NCI-H510A (cell line): ENCODE data around the gene SLC39A11.

Experiments used
- DNase-seq: peaks from one replicate; lab custom pipeline; 2025; lab: John Stamatoyannopoulos, UW

SLC39A11 gene

DNA sequence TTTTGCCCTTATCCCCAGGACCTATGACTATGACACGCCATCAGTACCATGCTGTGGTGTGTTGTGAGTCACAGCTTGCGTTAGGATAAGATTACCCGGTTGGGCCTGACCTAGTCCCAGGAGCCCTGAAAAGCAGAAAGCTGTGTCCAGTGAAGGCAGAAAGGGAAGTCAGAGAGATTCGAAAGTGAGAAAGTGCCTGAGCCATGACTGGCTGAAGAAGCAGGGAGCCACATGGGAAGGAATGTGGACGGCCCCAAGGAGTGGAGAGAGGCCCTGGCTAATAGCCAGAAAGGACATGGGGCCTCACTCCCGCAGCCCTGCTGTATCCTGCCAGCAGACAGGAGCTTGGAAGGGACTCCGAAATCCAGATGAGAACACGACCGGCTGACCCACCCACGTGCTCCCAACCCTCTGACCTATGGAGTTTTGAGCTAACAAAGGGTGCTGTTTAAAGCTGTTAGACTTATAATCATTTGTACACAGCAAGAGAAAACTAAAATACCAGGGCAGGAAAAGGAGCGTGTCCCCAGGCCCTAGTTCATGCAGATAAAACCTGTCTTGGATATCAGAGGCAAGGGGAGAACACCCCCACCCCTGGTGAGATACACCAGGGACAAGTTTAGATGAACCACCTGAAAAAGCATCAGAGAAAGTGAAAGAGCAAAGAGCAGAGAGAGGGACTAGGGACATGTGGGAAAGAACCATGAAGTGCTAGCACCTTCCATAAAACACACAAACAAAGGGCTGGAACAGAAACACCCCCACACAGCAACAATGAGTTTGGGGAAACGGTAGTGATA, 115.3 kb downstream of the SLC39A11 start:
- DNase-seq: no peak

DNA sequence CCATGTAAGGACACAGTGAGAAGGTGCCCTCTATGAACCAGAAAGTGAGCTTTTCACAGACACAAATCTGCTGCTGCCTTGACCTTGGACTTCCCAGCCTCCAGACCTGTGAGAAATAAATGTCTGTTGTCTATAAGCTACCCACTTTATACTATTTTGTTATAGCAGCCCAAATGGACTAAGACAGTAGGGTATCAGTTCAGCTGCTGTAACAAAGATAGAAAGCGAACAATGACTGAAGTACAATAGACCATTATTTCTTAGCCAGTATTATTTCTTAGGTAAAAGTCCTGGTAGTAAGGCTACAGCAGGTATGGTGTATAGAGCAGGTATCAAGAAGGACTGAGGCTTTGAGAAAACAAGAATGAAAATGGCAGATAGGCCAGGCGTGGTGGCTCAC, 117.0 kb downstream of the SLC39A11 start:
- no peak for DNase-seq

DNA sequence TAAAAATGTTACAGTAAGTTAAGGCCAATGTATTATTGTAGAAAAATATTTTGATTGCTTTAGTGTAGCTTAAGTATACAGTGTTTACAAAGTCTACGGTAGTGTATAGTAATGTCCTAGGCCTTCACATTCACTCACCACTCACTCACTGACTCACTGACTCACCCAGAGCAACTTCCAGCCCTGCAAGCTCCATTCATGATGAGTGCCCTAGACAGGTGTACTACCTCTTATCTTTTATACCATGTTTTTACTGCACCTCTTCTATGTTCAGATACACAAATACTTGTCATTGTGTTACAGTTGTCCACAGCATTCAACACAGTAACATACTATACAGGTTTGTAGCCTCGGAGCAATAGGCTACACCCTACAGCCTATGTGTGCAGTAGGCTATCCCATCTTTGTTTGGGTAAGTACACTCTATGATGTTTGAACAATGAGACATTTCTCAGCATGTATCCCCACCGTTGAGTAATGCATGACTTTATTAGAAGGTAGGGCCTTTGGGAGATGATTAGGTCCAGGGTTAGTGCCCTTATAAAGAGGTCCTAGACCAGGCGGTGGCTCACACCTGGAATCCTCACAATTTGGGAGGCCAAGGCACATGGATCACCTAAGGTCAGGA, 117.8 kb downstream of the SLC39A11 start:
- no peak for DNase-seq

DNA sequence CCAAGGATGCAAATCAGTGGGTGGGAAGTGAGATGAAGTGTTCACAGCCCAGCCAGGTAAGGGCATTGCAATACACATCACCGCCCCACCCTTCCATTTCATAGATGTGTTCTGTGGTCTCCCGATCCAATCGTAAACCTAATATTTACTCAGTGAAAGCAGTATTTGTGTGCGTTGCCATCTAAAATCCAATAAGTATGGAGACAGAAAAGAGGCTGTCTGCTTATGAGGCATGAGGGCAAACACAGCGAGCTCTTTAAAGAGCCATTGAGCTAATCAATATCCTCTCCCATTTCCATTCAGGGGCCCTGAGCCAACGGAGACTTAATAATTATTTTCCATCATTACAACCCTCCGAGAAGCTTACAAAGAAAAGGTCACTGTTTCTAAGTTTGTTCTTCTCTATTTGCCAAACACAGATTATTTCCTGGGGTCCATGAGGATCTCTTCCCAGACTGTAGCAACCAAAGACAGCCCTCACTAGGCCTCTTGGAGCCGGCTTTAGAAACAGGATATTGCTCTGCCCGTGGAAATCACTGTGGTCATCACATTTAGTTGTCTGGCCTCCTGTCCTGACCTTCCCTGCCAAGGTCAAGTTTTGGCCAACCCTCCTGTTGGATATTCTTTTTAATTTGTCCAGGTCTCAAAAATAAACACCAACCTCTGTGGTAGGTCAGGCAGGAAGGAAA, 120.1 kb downstream of the SLC39A11 start:
- no peak for DNase-seq

DNA sequence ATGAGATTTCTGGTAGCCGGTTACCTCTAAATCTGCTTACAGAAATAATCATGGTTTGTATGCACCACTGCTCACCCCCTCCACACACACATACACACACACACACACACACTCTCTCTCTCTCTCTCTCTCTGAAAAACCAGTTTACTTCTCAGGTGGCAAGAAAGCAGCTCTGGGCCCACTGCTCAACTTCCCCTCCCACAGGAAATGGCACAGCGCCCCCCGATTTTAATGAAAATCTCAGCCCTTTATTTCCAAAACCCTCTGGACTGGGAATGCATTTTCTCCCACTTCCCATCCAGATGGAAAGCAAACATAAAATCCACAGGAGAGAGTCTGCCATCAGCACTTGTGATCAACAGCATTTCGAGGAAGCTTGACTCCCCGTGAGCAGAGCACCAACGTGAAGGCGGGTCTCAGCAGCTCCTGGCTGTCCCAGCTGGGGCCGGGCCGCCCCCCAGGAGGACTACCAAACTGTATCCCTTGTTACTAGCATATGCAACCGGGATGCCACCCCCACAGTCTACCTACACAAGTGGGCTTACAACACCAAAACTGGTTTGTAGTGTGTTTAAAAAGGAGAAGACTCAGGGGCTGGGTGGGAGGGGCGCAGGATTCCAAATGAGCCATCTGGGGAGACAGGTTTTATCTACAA, 121.1 kb downstream of the SLC39A11 start:
- DNase-seq: no peak

DNA sequence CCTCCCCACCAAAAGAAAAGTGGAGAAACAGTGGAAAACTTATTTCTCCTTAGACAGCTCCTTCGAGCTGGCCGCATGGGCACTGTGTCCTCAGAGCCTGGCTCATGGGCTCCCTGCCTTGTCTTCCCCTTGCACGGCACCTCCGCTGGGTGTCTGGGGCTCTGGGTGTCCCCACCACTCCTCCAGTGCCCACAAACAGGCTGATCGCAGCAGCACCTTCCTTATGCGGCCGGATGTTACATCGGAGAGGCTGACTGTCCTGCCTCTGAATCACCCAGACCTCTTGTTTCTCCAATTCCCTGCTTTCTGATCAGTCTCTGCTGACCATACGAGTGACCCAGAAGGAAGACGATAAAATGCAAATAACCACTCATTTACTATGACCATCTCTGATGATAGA, 121.7 kb downstream of the SLC39A11 start:
- DNase-seq: no peak

DNA sequence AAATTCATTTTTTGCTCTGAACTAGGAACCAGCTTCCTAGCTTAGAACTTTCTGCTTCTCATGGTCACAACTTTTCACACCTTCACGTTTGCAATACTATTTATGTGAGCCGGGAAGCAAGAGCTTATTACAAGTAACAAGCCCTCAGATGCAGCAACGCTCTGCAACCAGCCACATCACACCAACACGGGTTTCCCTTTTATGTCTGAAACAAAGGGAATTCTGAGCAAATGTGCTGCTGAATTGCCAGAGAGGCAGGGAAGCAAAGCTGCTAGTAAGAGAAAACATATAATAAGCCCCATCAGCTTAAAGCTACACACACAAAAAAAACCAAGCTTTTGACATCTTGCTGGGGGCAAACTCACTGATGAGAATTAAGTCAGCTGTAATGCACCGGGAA, 122.2 kb downstream of the SLC39A11 start:
- DNase-seq: no peak

DNA sequence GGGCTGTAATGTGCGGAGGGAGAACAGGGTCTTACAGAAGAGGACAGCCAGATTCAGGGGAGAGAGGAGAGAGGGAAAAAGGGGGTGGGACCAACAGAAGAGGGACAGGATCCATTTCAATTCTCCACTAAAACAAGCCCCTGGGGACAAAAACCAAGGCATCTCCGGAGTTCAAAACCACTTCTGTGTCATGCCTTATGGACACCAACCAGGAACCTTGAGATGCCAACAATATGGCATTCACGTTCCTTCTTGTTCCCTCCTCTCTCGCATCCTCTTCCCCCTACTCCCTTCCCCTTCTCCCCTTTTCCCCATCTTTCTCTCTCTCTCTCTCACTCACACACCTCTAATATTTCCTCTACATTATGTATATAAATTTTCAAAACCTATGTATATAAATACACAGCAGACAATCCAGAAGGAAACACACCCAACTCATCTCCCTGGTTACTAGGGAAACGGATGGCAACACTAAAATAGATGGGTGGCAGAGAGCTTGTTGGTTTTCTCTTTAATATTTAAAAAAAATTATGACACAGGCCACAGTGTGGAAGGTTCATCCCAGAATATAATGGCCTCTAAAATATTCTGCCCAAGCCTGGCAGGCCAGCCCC, 123.1 kb downstream of the SLC39A11 start:
- DNase-seq: no peak

DNA sequence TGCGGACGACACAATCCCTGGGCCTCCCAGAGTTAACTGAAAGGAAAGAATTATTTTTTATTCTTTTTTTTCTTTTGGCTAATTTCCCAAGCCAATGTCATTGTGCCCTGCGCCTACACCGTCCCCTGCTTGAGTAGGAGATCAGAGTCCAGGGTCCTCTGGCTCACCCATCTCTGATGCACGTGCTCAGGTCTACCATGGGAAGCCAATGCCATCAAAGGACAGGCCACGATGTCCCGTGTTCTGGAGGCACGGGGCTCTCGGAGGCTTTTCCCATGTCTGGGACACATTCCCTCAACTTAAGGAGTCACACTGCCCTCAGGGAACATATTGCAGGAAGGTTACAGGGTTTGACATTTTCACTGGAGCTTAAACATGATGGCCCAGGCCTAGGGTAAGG, 123.7 kb downstream of the SLC39A11 start:
- no peak for DNase-seq

DNA sequence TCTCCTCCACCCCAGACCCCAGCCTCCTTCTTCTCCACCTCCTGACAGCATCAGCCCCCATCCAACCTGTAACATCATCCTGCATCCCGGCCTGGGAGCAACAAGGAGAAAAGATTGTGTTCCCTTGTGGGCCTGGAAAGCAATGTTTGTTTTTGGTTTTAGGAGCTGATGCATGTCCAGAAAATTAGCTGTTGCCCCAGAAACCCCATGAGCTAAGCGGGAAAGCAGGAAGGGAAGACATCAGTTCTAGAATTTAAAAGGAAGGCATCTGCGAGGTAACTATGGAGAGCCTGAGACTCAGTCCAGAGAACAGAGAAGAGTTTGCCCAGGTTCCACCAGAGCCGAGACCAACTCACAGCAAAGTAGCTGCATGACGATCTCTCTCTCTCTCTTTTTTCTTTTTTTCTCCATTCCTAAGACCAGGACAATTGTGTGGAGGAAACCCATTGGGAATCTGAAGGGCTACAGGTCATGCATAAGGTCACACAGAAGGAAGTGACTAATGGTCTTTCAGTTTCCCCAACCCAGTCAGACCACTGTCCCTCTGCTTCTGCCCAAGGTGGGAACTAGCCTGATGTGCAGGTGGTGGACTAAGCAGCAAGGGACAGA, 124.4 kb downstream of the SLC39A11 start:
- no peak for DNase-seq

DNA sequence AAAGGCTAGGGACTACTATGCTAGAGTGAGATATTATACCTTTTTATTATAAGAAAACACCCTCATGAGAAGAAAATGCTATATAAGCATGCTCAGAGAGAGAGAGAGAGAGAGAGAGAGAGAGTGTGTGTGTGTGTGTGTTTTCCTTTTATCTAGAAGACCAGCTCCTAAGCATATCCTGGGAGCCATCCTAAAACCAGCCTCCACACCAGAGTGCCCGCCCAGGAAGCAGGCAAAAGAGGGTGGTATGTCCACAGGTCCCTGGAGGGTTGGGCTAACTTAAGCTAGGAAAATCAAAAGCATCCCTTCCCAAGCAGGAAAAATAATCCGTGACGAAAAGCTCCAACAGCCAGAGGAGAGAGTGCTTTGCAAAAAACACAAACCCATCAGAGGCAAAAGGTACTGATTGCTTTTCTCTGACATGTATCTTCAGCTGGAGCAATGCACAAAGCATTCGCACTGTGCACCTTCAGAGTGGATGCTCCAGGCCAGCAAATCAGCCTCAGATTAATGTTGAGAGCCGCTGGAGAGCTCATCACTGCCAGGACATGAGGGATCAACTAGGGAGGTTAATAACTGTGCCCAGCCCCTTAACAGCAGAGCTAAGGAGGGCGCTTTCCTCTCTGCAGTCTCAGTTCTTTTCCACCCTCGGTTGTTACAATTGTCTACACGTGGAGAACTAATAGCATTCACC, 125.1 kb downstream of the SLC39A11 start:
- no peak for DNase-seq

DNA sequence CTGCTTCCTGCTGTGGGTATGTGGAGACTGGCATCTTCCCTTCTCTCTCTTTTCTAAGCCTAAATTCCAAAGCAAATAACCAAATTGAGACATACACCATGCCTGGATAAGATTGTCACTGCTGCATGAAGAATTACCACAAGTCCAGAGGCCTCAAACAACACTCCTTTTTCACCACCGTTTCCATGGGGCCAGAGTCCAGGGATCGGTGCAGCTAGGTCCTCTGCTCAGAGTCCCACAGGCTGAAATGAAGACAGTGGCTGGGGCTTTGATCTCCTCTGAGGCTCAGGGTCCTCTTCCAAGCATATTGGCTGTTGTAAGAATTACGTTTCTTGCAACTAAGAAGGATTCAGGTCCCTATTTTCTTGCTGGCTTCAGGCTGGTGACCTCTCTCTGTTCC, 130.4 kb downstream of the SLC39A11 start:
- DNase-seq: no peak

DNA sequence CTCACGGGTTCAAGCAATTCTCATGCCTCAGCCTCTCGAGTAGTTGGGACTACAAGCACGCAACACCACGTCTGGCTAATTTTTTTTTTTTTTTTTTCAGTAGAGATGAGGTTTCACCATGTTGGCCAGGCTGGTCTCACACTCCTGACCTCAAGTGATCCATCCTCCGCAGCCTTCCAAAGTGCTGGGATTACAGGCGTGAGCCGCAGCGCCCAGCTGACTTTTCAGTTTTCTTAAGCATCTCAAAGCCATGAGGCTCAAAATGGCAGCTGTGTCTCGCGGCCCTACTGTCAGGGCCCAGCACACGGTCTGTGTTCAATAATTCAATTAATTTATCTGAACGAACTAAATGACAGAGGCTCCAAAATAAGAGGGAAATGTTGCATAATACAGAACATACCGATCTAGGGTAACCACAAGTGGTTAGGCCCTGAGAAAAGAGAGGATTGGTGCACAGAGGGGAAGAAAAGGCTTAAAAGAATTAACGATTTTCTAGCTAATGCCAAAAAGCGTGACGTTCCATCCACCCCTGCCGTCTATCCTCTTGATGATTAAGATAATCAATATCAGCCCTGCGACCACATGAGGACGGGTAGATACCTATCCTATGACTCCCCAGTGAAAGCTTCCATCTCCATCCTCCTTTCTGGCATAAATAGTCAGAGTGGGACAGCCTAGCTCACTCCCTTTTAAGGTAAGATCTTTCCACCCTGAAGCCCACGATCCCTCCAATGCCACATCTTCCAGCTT, 136.9 kb downstream of the SLC39A11 start:
- DNase-seq: no peak

DNA sequence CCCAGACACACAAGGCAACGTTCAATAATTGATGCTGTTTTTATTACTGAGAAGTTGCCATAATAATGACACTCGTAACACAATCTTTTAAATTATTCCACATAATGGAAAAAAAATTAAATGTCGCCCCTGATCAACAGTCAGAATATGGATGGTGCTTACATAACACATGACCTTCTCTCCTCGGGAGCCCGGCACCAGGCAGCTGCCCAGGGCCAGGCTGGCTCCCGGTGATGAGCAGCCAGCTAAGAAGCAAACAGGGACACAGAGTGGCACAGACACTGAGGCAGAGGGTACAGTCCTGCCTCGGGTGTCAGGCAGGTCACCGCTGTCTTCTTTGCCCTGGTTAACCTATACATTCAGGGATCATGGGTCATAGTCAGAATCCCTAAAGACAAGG, 137.9 kb downstream of the SLC39A11 start:
- no peak for DNase-seq

DNA sequence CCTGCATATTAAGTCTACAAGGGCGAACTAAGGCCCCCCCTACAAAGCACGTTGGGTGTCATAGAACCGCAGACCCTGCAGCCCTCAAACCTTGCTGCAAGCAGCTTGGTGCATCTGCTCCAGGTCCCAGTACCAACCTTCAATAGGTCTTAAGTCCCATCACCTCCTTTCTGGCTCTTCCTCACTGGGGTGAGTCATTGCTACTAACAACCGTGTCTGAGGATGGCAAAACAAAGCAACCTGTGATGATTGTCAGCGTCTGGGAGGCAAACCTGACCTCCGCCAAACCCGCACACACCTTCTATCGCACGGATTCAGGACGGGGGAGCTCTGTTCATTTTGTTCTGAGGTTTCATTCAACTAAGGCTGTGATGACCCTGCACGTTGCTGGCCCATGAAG, 138.9 kb downstream of the SLC39A11 start:
- DNase-seq: no peak

DNA sequence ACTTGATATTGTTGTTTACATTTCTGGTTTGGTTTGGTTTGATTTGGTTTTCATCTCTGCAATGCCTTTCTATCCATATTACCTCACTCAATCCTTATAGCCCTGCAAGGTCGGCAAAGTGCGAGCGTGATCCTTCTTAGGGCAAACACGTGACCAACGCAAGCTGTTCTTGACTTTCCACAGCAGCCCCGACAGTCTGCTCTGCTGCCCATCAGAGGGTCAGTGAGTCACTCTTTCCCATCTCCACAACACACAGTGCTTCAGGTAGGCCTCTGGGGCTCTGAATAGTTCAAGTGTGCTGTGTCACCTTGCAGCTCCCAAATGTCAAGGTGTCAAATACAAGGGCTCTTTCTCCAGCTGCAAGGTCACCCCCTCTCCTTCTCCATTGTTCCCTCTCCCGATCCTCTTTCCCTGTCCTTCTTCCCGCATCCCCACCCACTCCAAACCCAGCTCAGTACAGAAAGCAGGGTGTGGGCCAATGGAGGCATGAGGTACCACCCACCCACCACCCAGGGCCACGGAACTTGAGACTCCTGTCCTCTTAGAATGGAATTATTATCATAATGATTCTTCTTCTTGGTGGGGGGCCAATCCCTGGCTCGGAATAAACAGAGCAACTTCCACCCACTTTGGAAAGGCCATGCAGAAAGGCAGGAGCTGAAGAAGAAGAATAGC, 139.7 kb downstream of the SLC39A11 start:
- no peak for DNase-seq

DNA sequence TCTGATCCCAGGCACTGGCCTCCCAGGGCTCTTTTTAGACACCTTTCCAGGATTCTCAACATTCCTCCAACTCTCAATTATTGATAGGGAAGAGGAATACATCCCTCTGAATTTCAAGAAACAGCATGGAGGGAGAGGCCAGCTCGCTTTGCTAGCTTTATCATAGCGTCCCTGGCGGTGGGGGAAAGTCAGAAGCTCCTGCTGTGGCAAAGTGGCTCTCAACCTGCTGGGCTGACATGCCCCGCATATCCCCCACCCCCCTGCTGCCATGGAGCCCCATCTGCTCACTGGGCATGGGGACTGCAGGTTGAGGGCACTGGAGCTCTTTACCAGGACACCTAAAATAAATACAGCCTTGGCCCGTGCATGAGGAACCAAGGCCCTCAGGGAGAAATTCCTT, 140.3 kb downstream of the SLC39A11 start:
- DNase-seq: no peak

DNA sequence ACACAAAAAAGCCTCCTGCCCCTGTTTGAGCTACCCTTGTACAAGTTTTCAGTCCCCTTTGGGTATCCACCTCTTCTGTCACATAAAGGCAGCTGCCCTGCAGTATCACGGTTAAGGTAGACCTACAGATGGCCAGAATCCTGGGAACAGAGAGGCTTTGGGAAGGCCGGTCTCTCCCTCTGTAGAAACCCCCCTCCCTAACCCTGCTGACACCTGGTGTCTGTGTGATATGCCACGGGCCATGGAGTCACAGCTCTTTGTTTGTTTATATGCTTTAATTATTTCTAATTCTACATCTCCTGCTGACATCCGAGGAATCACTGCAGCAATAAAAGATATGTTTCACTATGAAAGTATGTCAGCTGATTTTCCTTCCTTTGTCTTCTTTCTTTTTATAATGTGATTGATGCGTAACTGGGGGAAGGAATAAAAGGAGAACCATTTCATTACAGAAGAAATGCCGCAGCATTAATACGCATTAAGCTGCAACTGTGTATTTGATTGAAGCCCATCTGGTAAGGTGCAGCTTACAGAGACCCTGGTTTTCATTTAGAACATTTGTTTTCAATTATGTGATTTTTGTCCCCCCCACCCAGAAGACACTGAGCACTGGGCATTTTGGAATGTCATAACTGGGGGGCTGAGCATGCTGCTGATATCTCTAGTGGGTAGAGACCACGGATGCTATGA, 142.1 kb downstream of the SLC39A11 start:
- no peak for DNase-seq

DNA sequence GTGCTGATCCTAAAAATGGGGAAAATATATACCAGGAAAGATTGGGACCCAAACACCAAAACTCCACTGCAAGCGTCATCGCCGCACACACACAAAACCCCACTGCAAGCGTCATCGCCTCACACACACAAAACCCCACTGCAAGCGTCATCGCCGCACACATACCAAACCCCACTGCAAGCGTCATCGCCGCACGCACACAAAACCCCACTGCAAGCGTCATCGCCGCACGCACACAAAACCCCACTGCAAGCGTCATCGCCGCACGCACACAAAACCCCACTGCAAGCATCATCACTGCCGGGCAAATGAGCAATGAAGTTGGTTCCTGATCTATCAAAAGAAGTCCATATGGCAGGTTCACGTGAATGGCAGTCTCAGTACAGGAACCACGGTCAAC, 144.4 kb downstream of the SLC39A11 start:
- DNase-seq: no peak
